Bronchial epithelial cell (primary cell): Measurements from ENCODE around the gene NPFF. TPM values are rescaled to one million over a fixed set of nuclear protein-coding genes. Genes with fewer than 3 reads are reported as not detected.

Source experiments
- DNase-seq: peaks from one replicate; pipeline ENCODE4 v3.0.0-alpha.2; 2010; ENCODE audit warnings: low read depth
- FAIRE-seq: peaks from 2 replicates; lab custom pipeline; 2011; peaks lifted over from hg19 to GRCh38; lab: Jason Lieb, UNC
- H3K27me3 ChIP-seq: 2 replicates; pipeline ENCODE4 v1.5.1; 2011; ENCODE audit warnings: low read length; ENCODE audit not compliant: control insufficient read depth, insufficient read depth
- H3K36me3 ChIP-seq: 2 replicates; pipeline ENCODE4 v1.5.1; 2011; ENCODE audit warnings: low read length; ENCODE audit not compliant: control insufficient read depth, insufficient read depth
- H3K4me3 ChIP-seq: 2 replicates; pipeline ENCODE4 v1.5.1; 2011; ENCODE audit warnings: mild to moderate bottlenecking, low read depth, low read length, control low read depth
- total RNA-seq: library from RNA; depleted of rRNA; stranded (reverse); fragments of >200 nt; gene quantifications from 2 replicates; pipeline ENCODE4 v1.2.1, GENCODE V29; 2014
- TF ChIP-seq, protein P1 (sequence below): IDR thresholded peaks from 2 replicates; pipeline ENCODE4 v1.5.1; 2011; ENCODE audit warnings: mild to moderate bottlenecking, moderate library complexity, low read length, control low read depth, inconsistent platforms; ENCODE audit not compliant: insufficient read depth, severe bottlenecking

Gene NPFF
- total RNA-seq, 1 donor from 2014 or later: not detected

DNA sequence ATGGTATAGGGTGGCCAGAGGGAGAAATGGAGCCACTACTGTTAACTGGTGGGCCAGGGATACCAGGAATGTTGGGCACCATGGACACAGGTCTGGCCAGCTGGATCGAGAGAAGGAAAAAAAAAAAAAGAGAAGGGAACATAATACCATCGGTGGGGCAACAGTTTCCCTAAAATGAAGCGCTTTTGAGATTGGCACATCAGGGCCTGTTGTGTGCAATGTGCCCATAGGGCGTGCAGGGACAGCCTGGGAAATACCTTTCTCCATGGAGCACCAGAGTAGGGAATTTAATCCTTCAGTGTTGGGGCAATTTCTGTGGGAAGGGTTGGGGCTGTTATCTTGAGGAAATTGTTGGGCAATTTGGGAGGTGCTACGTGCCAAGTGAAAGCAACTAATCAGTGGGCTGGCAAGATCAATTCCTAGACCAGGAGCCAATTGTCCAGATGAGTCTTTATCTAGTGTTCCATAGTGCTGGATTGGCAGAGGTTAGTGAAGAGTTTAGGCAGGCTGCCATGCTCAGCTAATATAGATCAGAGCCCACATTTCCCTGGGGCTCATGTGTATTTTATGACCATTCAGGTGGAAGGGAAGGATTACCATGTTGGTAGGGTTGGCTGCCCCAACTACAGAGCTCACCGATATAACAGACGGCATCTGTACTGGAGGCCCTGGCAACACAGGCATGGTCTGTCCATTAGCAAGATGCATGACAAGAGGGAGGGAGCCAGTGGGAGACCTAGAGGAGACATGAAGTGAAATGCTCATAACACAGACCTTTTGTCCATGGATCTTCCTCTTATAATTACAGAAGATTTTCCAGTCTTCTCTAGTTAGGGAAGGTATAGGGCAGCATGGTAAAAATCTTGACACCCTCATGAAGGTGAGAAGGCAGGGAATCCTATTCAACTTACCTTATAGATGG, 25.5 kb upstream of the NPFF start:
- no peak for DNase-seq
- Histone ChIP-seq H3K36me3 (peaks cover 25% of the 10 kb centered on the region), H3K27me3 (no peaks in the 10 kb centered on the region)

DNA sequence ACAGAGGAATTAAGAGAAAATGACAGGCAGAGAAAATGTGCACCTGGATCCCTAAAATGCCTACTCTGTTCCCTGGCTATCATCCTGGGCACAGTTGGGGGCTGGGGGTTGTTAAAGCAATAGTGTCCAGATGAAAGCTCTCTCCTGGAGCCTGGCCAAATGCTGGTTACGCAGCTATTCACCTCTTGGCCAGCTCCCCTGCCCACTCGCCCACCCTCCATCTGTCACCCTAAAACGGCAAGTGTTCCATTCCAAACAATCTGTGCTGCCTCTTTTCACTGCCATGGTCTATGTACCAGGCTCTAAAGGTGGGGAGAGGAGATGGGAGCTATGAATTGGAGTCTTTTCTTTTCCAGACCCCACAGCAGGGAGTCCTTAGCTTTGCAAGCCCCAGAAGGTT, 24.7 kb upstream of the NPFF start:
- FAIRE-seq: no peak
- peaks cover 27% of the 10 kb centered on the region for H3K36me3 ChIP-seq
- no peak overlapping the region for H3K4me3 ChIP-seq
- DNase-seq: no peak
- H3K27me3 ChIP-seq: no peaks in the 10 kb centered on the region
- TF ChIP-seq, protein P1, sequence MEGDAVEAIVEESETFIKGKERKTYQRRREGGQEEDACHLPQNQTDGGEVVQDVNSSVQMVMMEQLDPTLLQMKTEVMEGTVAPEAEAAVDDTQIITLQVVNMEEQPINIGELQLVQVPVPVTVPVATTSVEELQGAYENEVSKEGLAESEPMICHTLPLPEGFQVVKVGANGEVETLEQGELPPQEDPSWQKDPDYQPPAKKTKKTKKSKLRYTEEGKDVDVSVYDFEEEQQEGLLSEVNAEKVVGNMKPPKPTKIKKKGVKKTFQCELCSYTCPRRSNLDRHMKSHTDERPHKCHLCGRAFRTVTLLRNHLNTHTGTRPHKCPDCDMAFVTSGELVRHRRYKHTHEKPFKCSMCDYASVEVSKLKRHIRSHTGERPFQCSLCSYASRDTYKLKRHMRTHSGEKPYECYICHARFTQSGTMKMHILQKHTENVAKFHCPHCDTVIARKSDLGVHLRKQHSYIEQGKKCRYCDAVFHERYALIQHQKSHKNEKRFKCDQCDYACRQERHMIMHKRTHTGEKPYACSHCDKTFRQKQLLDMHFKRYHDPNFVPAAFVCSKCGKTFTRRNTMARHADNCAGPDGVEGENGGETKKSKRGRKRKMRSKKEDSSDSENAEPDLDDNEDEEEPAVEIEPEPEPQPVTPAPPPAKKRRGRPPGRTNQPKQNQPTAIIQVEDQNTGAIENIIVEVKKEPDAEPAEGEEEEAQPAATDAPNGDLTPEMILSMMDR: no peak

More for the DNA sequence above, 25.5 kb upstream of the NPFF start:
- FAIRE-seq: no peak
- no peak overlapping the region for H3K4me3 ChIP-seq
- TF ChIP-seq, protein P1: no peak

DNA sequence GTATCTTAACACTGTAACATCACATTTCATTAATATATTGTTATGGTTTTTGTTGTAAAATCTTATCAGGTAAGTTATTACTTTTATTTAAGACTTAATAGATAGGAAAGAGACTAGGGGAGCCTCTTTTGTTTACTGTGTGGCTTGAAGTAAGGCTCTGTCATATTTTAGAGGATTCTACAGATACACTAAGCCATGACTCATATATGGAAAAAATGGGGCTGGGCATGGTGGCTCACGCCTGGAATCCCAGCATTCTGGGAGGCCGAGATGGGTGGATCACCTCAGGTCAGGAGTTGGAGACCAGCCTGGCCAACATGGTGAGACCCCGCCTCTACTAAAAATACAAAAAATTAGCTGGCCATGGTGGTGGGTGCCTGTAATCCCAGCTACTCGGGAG, 23.6 kb upstream of the NPFF start:
- H3K27me3 ChIP-seq: no peaks in the 10 kb centered on the region
- DNase-seq: peak; percentile 76

DNA sequence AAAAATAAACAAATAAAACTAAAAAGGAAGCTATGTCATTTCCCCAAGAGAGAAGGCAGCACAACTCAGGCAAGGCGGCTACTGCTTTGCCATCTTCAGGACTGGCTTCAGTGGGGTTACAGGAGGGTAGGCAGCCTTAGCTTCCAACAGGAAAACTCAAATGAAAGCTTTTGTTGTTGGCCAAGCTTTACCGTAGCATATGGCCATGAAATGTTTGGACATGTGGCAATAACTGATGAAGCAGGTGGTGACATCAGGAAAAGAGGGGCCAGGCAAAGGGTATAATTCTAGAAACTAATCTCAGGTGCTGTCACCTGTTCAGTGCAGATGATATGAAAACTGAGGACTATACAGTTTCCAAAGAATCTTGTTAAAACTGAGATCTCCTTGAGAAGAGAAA, 22.8 kb upstream of the NPFF start:
- TF ChIP-seq, protein P1: no peak

More for the DNA sequence above, 23.6 kb upstream of the NPFF start:
- TF ChIP-seq, protein P1: no peak
- peaks cover 24% of the 10 kb centered on the region for H3K36me3 ChIP-seq
- no peak overlapping the region for H3K4me3 ChIP-seq
- FAIRE-seq: no peak

DNA sequence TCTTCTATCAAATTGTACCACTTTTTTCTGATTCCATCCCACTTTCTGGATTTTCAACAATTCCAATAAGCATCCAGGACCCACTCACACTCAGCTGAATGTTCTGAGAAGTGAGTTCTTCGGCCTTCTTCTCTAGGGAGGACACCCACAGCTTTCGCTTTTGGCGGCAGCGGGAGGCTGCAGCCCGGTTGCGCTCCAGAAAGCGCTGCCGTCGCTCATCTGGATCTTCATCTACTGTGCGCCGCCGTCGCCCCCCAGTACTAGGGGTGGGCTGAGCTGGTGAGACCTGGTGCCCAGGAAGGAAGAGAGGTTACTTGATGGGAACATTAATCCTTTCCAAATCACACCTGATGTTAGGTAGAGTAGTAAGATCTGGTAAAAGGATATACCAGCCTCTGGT, 17.2 kb upstream of the NPFF start:
- TF ChIP-seq, protein P1: no peak
- Histone ChIP-seq H3K27me3 (no peaks in the 10 kb centered on the region), H3K4me3 (no peak overlapping the region), H3K36me3 (peaks cover 11% of the 10 kb centered on the region)
- DNase-seq (no peak), FAIRE-seq (no peak)

More for the DNA sequence above, 22.8 kb upstream of the NPFF start:
- DNase-seq (no peak), FAIRE-seq (no peak)
- Histone ChIP-seq H3K4me3 (no peak overlapping the region), H3K27me3 (no peaks in the 10 kb centered on the region), H3K36me3 (peaks cover 23% of the 10 kb centered on the region)

DNA sequence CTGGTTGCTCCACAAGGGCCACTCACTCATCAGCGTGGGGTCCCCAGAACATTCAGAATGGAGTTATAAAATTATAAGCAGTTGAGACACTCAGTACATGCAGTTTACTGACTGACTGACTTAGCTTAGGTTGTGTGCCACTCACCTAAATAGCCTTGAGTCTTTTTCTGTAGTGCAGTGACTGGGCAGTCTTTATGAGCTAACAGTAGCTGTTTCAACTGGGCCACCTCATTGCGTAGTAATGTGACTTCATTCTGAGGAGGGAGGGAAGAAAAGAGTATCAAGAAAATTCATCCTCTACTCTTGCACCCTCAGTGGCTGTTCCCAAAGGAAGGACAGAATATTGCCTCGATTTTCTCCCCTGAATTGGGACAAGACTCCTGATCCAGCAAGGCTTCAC, 15.8 kb upstream of the NPFF start:
- Histone ChIP-seq H3K4me3 (no peak overlapping the region), H3K27me3 (no peaks in the 10 kb centered on the region), H3K36me3 (peaks cover 14% of the 10 kb centered on the region)
- TF ChIP-seq, protein P1: no peak
- FAIRE-seq (no peak), DNase-seq (no peak)
